Hematopoietic multipotent progenitor cell (in vitro differentiated cells): Measurements from ENCODE around the gene ADPRM. TPM values are rescaled to one million over a fixed set of nuclear protein-coding genes. Genes with fewer than 3 reads are reported as not detected.

ENCODE experiments used
- total RNA-seq: library from RNA; depleted of rRNA; stranded (reverse); fragments of >200 nt; gene quantifications from one replicate; pipeline ENCODE4 v1.2.3, GENCODE V29; 2012

Gene ADPRM
- total RNA-seq, 1 donor: 32.3 TPM

Other genes with a start within 250 kb of the ADPRM start
- gene MYH4, start 228.0 kb upstream of the ADPRM start, total RNA-seq: not detected
- not detected for gene MYH1, start 179.1 kb upstream of the ADPRM start, total RNA-seq
- not detected for gene MYH2, start 147.9 kb upstream of the ADPRM start, total RNA-seq
- 1.6 TPM for gene MYH3, start 40.3 kb upstream of the ADPRM start, total RNA-seq
- gene SCO1, start 61 bp upstream of the ADPRM start, total RNA-seq: 16.7 TPM
- gene TMEM220, start 32.4 kb downstream of the ADPRM start, total RNA-seq: 17.0 TPM
- not detected for gene TMEM238L, start 106.5 kb downstream of the ADPRM start, total RNA-seq
- not detected for gene PIRT, start 140.5 kb downstream of the ADPRM start, total RNA-seq